Right atrium auricular region (tissue), 2 donors: ENCODE measurements around the gene ALS2CL. TPM values are rescaled to one million over a fixed set of nuclear protein-coding genes. Genes with fewer than 3 reads are reported as not detected.
A peak's percentile ranks its signal among the peaks of the same experiment; 100 is the strongest.

Source experiments
- DNase-seq: peaks from one replicate; pipeline ENCODE4 v3.0.0-alpha.2; 2019; ENCODE audit warnings: low spot score
- H3K27ac ChIP-seq, 2 donors: fragments of 200-600 bp; sonication (generic); 1 replicate in 1 of 2; 2 replicates in 1 of 2; pipeline ENCODE4 v1.5.1; 2016 to 2019
- H3K27me3 ChIP-seq, 2 donors: fragments of 200-600 bp; sonication (generic); one replicate each; pipeline versions ENCODE4 v1.5.1 to v1.6.0; 2017 to 2019
- H3K36me3 ChIP-seq: fragments of 200-600 bp; sonication (generic); one replicate; pipeline ENCODE4 v1.5.1; 2016
- H3K4me1 ChIP-seq, 2 donors: fragments of 200-600 bp; sonication (generic); one replicate each; pipeline versions ENCODE4 v1.5.1 to v1.6.0; 2017 to 2019
- H3K4me3 ChIP-seq, 2 donors: fragments of 200-600 bp; sonication (generic); 1 replicate in 1 of 2; 2 replicates in 1 of 2; pipeline ENCODE4 v1.5.1; 2017 to 2019; ENCODE audit warnings: mild to moderate bottlenecking in 1 of 2, moderate library complexity in 1 of 2
- H3K9me3 ChIP-seq, 2 donors: fragments of 200-600 bp; sonication (generic); one replicate each; pipeline ENCODE4 v1.5.1; 2019
- total RNA-seq, 2 donors: library from RNA; depleted of rRNA; stranded (reverse); fragments of >200 nt; gene quantifications; one replicate each; pipeline ENCODE4 v1.1.0, GENCODE V29; 2016
- TF ChIP-seq, protein P1 (sequence below), 2 donors: fragments of 200-600 bp; sonication (generic); IDR thresholded peaks; one replicate each; pipeline ENCODE4 v1.5.1; 2019; ENCODE audit warnings: antibody characterized with exemption in 2 of 2

Gene ALS2CL
- total RNA-seq, 2 donors from 2014 or later, result 8.3 to 12.5 TPM

DNA sequence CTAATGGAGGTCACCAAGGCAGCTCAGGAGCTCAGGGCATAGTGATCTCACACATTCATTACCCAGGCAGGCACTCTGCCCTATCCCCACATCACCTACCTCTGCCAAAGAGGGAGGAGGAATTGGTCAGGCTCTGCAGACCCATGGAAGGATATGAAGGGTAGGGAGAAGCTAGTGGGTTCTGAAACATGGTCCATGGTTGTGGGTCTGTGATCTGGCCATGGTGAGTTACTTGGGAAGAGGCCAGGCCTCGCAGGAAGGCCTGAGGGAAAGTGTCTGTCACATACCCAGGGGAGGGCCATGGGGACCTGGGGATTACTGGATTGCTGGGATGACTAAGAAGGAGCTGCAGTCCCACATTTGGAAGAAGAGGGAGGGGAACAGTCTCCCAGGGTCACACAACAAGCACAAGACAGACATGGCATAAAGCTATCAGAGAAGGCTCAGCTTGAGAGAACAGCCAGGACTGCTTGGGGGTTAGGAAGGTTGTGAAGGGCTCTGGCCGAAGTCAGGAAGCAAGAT, 25.6 kb upstream of the ALS2CL start:
- no peaks in the 10 kb centered on the region for H3K9me3 ChIP-seq
- H3K4me1 ChIP-seq, result no peaks in the 10 kb centered on the region
- H3K27ac ChIP-seq, result no peak overlapping the region
- H3K27me3 ChIP-seq, result no peaks in the 10 kb centered on the region
- TF ChIP-seq, protein P1, sequence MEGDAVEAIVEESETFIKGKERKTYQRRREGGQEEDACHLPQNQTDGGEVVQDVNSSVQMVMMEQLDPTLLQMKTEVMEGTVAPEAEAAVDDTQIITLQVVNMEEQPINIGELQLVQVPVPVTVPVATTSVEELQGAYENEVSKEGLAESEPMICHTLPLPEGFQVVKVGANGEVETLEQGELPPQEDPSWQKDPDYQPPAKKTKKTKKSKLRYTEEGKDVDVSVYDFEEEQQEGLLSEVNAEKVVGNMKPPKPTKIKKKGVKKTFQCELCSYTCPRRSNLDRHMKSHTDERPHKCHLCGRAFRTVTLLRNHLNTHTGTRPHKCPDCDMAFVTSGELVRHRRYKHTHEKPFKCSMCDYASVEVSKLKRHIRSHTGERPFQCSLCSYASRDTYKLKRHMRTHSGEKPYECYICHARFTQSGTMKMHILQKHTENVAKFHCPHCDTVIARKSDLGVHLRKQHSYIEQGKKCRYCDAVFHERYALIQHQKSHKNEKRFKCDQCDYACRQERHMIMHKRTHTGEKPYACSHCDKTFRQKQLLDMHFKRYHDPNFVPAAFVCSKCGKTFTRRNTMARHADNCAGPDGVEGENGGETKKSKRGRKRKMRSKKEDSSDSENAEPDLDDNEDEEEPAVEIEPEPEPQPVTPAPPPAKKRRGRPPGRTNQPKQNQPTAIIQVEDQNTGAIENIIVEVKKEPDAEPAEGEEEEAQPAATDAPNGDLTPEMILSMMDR (IDR thresholded peaks at IDR 0.05), result no peak
- H3K36me3 ChIP-seq, result no peaks in the 10 kb centered on the region
- no peak overlapping the region for H3K4me3 ChIP-seq
- peak; percentile 51 for DNase-seq

DNA sequence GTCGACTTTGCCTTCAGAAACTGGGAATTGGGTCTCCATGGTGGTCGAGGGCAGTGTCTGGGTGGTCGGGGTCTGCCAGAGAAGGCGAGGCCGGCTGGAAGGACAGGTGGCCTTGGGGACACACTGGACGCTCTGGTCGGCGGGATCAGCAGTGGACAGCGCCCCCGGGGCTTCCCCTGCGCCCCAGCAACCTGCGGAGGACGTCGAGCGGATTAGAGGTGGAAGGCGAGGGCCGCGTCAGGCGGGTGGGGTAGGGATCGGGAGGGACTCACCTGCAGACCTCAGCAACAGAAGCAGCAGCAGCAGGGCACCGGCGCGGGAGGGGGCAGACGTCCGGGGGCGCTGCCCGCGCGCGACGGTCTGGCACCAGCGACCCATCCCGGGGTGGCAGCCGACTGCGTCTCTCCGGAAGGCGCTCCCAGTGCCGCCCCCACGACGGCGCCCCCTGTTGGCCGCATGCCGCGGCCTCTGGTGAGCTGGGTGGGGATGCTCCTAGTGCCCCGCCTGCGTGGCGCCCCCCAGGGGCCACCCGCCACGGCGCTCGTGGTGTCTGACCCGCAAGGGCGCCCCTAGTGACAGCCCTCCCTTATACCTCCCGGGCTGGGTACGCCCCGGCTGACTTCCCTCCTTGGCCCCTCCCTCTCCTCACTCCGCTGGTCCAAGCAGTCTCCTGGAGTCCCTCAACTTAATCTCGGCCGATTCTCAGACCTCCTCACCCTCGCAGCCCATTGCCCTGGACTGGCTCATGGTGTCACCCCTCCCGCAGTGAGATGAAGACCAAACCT, 24.2 kb upstream of the ALS2CL start, which contains the start of gene PRSS50:
PRSS50 (minus strand) TSS at position 423 of the 785 bp plus-strand sequence; CDS start at position 378, 45 bp downstream.
- TF ChIP-seq, protein P1 (IDR thresholded peaks at IDR 0.05), result peak in 1 of 2 donors; percentile 44
- Histone ChIP-seq H3K27ac (no peak within 1 kb of the TSS), H3K27me3 (no peaks in the 10 kb centered on the region), H3K4me3 (no peak within 1 kb of the TSS), H3K9me3 (no peaks in the 10 kb centered on the region), H3K36me3 (no peaks in the 10 kb centered on the region), H3K4me1 (no peaks in the 10 kb centered on the region)
- DNase-seq, result no peak

DNA sequence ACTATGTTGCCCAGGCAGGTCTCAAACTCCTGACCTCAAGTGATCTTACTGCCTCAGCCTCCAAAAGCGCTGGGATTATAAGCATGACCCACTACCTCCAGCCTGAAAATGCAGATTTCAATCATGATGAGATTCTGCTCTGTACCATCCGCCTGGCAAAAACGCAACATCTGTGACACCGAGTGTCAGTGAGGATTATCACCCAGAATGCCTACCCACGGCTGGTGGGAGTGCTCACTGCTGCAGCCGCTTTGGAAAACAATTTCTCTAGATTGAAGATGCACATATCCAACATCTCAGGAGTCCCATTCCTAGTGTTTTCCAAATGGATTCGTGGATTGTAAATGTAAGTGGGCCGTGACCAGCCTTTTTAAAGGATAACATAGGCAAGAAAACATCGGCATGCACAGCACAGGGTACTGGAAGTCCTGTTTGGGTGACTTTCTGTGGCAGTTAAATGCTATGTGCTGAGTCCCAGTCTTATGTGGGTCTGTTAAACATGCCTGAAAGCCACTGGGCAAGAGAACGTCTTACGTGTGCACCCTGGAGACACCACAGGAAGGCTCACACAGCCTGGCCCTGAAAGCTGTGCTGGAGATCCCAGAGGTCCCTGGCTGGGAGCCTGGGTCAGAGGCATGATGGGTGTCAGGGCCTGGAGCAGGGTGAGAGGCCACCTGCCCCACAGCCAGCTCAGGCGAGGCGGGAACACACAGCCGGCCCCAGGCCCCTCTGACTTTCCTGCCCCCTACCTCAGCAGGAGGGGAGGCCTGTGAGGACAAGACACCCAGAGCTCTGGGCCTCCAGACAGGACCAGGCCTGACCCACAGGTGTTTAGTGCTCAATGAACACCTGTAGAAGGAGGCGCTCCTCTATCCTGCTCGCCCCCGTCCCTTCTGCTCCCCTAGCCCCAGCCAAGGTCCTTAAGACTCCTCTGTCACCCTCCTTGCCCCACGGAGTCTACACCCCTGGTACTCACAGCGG, 23.3 kb upstream of the ALS2CL start:
- H3K4me3 ChIP-seq, result no peak overlapping the region
- TF ChIP-seq, protein P1 (IDR thresholded peaks at IDR 0.05), result no peak
- H3K36me3 ChIP-seq, result no peaks in the 10 kb centered on the region
- no peaks in the 10 kb centered on the region for H3K4me1 ChIP-seq
- H3K27me3 ChIP-seq, result no peaks in the 10 kb centered on the region
- DNase-seq, result no peak
- H3K9me3 ChIP-seq, result no peaks in the 10 kb centered on the region
- no peak overlapping the region for H3K27ac ChIP-seq

DNA sequence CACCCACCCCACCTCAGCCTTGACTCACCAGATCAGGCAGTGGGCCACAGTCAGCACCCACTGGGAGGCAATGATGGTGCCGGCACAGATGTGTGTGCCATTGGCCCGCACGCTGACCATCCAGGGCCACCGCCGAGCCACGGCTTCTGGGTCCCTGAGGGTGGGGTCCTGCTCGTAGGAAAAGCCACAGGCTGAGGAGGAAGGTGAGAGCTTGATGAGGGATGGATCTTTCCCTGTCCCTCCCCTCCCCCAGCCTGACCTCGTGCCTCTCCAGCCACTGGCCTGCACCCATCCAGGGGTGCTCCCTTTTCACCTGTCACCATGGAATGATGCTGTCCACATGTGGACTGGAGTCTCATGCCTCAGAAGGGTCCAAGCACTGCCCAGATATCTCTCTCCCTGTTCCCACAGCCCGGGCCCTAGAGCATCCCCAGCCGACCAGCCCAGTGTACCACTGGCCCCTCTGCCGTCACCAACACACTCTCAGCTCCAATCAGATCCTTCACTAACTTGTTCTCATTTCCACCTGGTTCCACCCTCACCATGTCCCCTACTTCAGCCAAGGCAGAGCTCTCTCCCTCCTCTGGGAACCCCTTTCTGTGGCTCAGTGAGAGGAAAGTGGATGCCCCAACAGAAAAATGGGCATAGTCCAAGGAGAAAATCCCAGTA, 22.2 kb upstream of the ALS2CL start:
- no peaks in the 10 kb centered on the region for H3K9me3 ChIP-seq
- H3K36me3 ChIP-seq, result no peaks in the 10 kb centered on the region
- H3K4me1 ChIP-seq, result no peaks in the 10 kb centered on the region
- no peak overlapping the region for H3K27ac ChIP-seq
- peak; percentile 48 for DNase-seq
- H3K4me3 ChIP-seq, result no peak overlapping the region
- H3K27me3 ChIP-seq, result no peaks in the 10 kb centered on the region
- TF ChIP-seq, protein P1 (IDR thresholded peaks at IDR 0.05), result no peak

DNA sequence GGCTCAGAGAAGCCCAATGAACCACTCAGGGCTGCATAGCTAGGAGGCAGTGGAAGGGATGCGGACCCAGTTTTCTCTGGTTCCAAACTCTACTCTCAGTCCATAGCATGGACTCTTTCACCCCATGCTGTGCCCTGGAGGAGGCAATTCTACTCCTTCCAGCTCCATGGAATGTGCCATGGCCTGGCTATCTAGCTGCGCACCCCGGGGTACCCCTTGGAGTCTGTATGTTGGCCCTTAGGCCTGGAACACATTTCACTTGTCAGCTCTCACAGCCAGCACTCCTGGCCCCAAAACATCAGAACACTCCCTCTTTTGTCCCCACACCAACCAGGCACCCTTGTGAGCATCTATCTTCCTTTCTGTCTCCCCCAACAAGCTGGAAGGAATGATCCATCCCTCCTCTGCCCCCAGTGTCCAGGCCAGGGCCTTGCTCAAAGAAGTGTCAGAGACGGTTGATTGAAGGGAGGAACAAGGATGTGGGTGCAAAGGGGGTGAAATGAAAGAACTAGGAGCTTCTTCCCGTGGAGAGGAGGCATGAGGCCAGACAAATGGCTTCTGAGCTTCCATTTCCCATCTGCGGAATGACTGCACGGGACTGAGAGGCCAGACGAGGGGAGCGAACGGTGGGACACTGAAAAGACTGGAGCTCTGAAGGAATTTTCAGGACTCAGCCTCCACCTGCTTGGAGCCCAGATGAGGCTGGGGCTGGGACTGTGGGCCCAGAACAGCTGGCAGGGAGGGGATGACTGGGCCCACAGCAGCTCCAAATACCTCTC, 21.4 kb upstream of the ALS2CL start:
- Histone ChIP-seq H3K4me1 (no peaks in the 10 kb centered on the region), H3K27me3 (no peaks in the 10 kb centered on the region), H3K4me3 (no peak overlapping the region), H3K27ac (no peak overlapping the region), H3K36me3 (no peaks in the 10 kb centered on the region), H3K9me3 (no peaks in the 10 kb centered on the region)
- TF ChIP-seq, protein P1 (IDR thresholded peaks at IDR 0.05), result no peak
- DNase-seq, result no peak
